ENCODE data around the gene NELL1. TPM values are rescaled to one million over a fixed set of nuclear protein-coding genes. Genes with fewer than 3 reads are reported as not detected.

The NELL1 gene
- total RNA-seq, 1 donor from 2014 or later: not detected

- TF ChIP-seq EZH2phosphoT487 (IDR thresholded peaks at IDR 0.05) (no peak), EZH2 (IDR thresholded peaks at IDR 0.05) (no peak), CTCF (IDR thresholded peaks at IDR 0.05) (no peak)
- DNase-seq (ENCODE audit: low spot score): no peak
- H3K4me2 ChIP-seq: no peak overlapping the region
These were observed 243.6 kb downstream of the NELL1 start for GRCh38 chr11:20912922-20913512.

GRCh38 chr11:20917306-20917705, 247.9 kb downstream of the NELL1 start:
- H2AFZ ChIP-seq (replicated peaks): no peak overlapping the region
- no peaks in the 10 kb centered on the region for H3F3A ChIP-seq (ENCODE audit: low read depth)
- H3K4me1 Mint-ChIP-seq: peaks cover 9% of the 10 kb centered on the region
- H3K4me3 ChIP-seq: no peak overlapping the region
- H3K9me3 ChIP-seq (ENCODE audit: low read depth): no peaks in the 10 kb centered on the region
- H3K27me3 Mint-ChIP-seq (ENCODE audit: insufficient read depth, low read depth): no peaks in the 10 kb centered on the region
- peaks cover 18% of the 10 kb centered on the region for H3K4me1 ChIP-seq
- H3K27ac Mint-ChIP-seq: no peak overlapping the region
- no peak overlapping the region for H3K27ac ChIP-seq
- no peak overlapping the region for H3K4me3 Mint-ChIP-seq
- TF ChIP-seq EZH2 (IDR thresholded peaks at IDR 0.05) (no peak), CTCF (IDR thresholded peaks at IDR 0.05) (no peak), EZH2phosphoT487 (IDR thresholded peaks at IDR 0.05) (no peak)
- H3K27me3 ChIP-seq: no peaks in the 10 kb centered on the region
- DNase-seq (ENCODE audit: low spot score): no peak
- H3K36me3 Mint-ChIP-seq: no peaks in the 10 kb centered on the region
- no peaks in the 10 kb centered on the region for H3K9me3 Mint-ChIP-seq
- no peaks in the 10 kb centered on the region for H4K20me1 ChIP-seq (ENCODE audit: low read depth)
- no peaks in the 10 kb centered on the region for H3K79me2 ChIP-seq (ENCODE audit: low read depth)
- no peaks in the 10 kb centered on the region for H3K36me3 ChIP-seq
- no peak overlapping the region for H3K9ac ChIP-seq
- H3K4me2 ChIP-seq: no peak overlapping the region

More at GRCh38 chr11:20912922-20913512, 243.6 kb downstream of the NELL1 start:
- peaks cover 4% of the 10 kb centered on the region for H3K27me3 Mint-ChIP-seq (ENCODE audit: insufficient read depth, low read depth)
- Histone ChIP-seq H3K9ac (no peak overlapping the region), H3K27ac (no peak overlapping the region), H3K9me3 (ENCODE audit: low read depth) (no peaks in the 10 kb centered on the region), H3K79me2 (ENCODE audit: low read depth) (no peaks in the 10 kb centered on the region), H3K36me3 (no peaks in the 10 kb centered on the region), H3K27me3 (no peaks in the 10 kb centered on the region), H2AFZ (replicated peaks) (peak overlapping the region; percentile 64), H3K4me3 (no peak overlapping the region), H3F3A (ENCODE audit: low read depth) (no peaks in the 10 kb centered on the region), H3K4me1 (peaks cover 10% of the 10 kb centered on the region), H4K20me1 (ENCODE audit: low read depth) (no peaks in the 10 kb centered on the region)
- no peaks in the 10 kb centered on the region for H3K36me3 Mint-ChIP-seq
- no peak overlapping the region for H3K27ac Mint-ChIP-seq
- H3K4me1 Mint-ChIP-seq: peaks cover 9% of the 10 kb centered on the region
- no peak overlapping the region for H3K4me3 Mint-ChIP-seq
- H3K9me3 Mint-ChIP-seq: no peaks in the 10 kb centered on the region

- no peak overlapping the region for H3K9ac ChIP-seq
- no peak overlapping the region for H2AFZ ChIP-seq (replicated peaks)
- no peaks in the 10 kb centered on the region for H3K36me3 ChIP-seq
- no peak for TF ChIP-seq EZH2phosphoT487 (IDR thresholded peaks at IDR 0.05)
- no peak for TF ChIP-seq CTCF (IDR thresholded peaks at IDR 0.05)
- TF ChIP-seq EZH2 (IDR thresholded peaks at IDR 0.05): no peak
- Mint-ChIP-seq H3K4me1 (no peaks in the 10 kb centered on the region), H3K27ac (no peak overlapping the region), H3K36me3 (peaks cover 4% of the 10 kb centered on the region), H3K27me3 (ENCODE audit: insufficient read depth, low read depth) (no peaks in the 10 kb centered on the region), H3K9me3 (no peaks in the 10 kb centered on the region), H3K4me3 (no peak overlapping the region)
- H3K79me2 ChIP-seq (ENCODE audit: low read depth): no peaks in the 10 kb centered on the region
- H3K4me1 ChIP-seq: no peaks in the 10 kb centered on the region
- DNase-seq (ENCODE audit: low spot score): no peak
- H3K4me2 ChIP-seq: no peak overlapping the region
- H4K20me1 ChIP-seq (ENCODE audit: low read depth): no peaks in the 10 kb centered on the region
- H3K9me3 ChIP-seq (ENCODE audit: low read depth): no peaks in the 10 kb centered on the region
- no peaks in the 10 kb centered on the region for H3K27me3 ChIP-seq
- no peaks in the 10 kb centered on the region for H3F3A ChIP-seq (ENCODE audit: low read depth)
- H3K4me3 ChIP-seq: no peak overlapping the region
- H3K27ac ChIP-seq: no peak overlapping the region
These were observed 257.6 kb downstream of the NELL1 start for GRCh38 chr11:20926799-20927540.

All from neural progenitor cell (in vitro differentiated cells).